H9 (cell line): ENCODE measurements around the gene MARVELD1. TPM values are rescaled to one million over a fixed set of nuclear protein-coding genes. Genes with fewer than 3 reads are reported as not detected.

Experiments used
- DNase-seq: peaks from one replicate; pipeline ENCODE4 v3.0.0-alpha.2; 2017
- H2AFZ ChIP-seq: one replicate; pipeline ENCODE4 v1.6.1; 2013; ENCODE audit warnings: mild to moderate bottlenecking, low read length, control low read depth, moderate library complexity
- H2AK5ac ChIP-seq: 2 replicates; pipeline ENCODE4 v1.6.1; 2013; ENCODE audit warnings: low read length, control low read depth, mixed read lengths; ENCODE audit not compliant: insufficient read length
- H2BK120ac ChIP-seq: one replicate; pipeline ENCODE4 v1.6.1; 2013; ENCODE audit warnings: low read depth, mild to moderate bottlenecking, low read length, control low read depth, inconsistent platforms; ENCODE audit not compliant: poor library complexity, severe bottlenecking
- H2BK12ac ChIP-seq: 2 replicates; pipeline ENCODE4 v1.6.1; 2013; ENCODE audit warnings: low read length, control low read depth, mixed read lengths, low read depth; ENCODE audit not compliant: insufficient read length
- H2BK15ac ChIP-seq: 2 replicates; pipeline ENCODE4 v1.6.1; 2013; ENCODE audit warnings: low read depth, low read length, control low read depth
- H2BK20ac ChIP-seq: one replicate; pipeline ENCODE4 v1.6.1; 2013; ENCODE audit warnings: low read depth, mild to moderate bottlenecking, low read length, control low read depth, inconsistent platforms; ENCODE audit not compliant: poor library complexity, severe bottlenecking
- H2BK5ac ChIP-seq: 2 replicates; pipeline ENCODE4 v1.6.1; 2013; ENCODE audit warnings: low read length, control low read depth, mixed read lengths; ENCODE audit not compliant: insufficient read length
- H3K14ac ChIP-seq: 2 replicates; pipeline ENCODE4 v1.6.1; 2013; ENCODE audit warnings: low read length, control low read depth; ENCODE audit not compliant: insufficient read depth
- H3K18ac ChIP-seq: 2 replicates; pipeline ENCODE4 v1.6.1; 2013; ENCODE audit warnings: low read depth, mild to moderate bottlenecking, mixed read lengths, low read length, control low read depth; ENCODE audit not compliant: insufficient read length
- H3K23ac ChIP-seq: 2 replicates; pipeline ENCODE4 v1.6.1; 2013; ENCODE audit warnings: low read length, control low read depth, mixed read lengths, low read depth; ENCODE audit not compliant: insufficient read length
- H3K23me2 ChIP-seq: 2 replicates; pipeline ENCODE4 v1.6.1; 2013; ENCODE audit warnings: low read depth, mild to moderate bottlenecking, mixed read lengths, low read length, control low read depth; ENCODE audit not compliant: insufficient read length, poor library complexity, severe bottlenecking
- H3K27ac ChIP-seq: 2 replicates; pipeline ENCODE4 v1.5.1; 2013; ENCODE audit warnings: low read length, control low read depth, mixed read lengths, low read depth; ENCODE audit not compliant: insufficient read length
- H3K27me3 ChIP-seq: 2 replicates; pipeline ENCODE4 v1.6.1; 2013; ENCODE audit warnings: low read length, control low read depth, inconsistent platforms; ENCODE audit not compliant: insufficient read depth
- H3K4ac ChIP-seq: 2 replicates; pipeline ENCODE4 v1.6.1; 2013; ENCODE audit warnings: low read depth, mild to moderate bottlenecking, control low read depth, inconsistent platforms, low read length, moderate library complexity
- H3K4me1 ChIP-seq: 2 replicates; pipeline ENCODE4 v1.6.1; 2013; ENCODE audit warnings: low read length, control low read depth, inconsistent platforms; ENCODE audit not compliant: insufficient read depth
- H3K4me2 ChIP-seq: 2 replicates; pipeline ENCODE4 v1.6.1; 2013; ENCODE audit warnings: low read length, control low read depth, mixed read lengths; ENCODE audit not compliant: insufficient read length, insufficient read depth
- H3K56ac ChIP-seq: 2 replicates; pipeline ENCODE4 v1.6.1; 2013; ENCODE audit warnings: low read depth, mild to moderate bottlenecking, mixed read lengths, low read length, control low read depth; ENCODE audit not compliant: insufficient read length
- H3K79me1 ChIP-seq: 2 replicates; pipeline ENCODE4 v1.6.1; 2013; ENCODE audit warnings: low read depth, mild to moderate bottlenecking, moderate library complexity, low read length, control low read depth, inconsistent platforms; ENCODE audit not compliant: insufficient read depth, poor library complexity, severe bottlenecking
- H3K79me2 ChIP-seq: 2 replicates; pipeline ENCODE4 v1.6.1; 2013; ENCODE audit warnings: low read length, control low read depth, inconsistent platforms; ENCODE audit not compliant: insufficient read depth
- H3K9ac ChIP-seq: 2 replicates; pipeline ENCODE4 v1.6.1; 2013; ENCODE audit warnings: low read length, control low read depth, mixed read lengths; ENCODE audit not compliant: insufficient read length; ENCODE audit errors: extremely low read depth
- H3K9me3 ChIP-seq: one replicate; pipeline ENCODE4 v1.6.1; 2013; ENCODE audit warnings: low read depth, low read length, inconsistent platforms; ENCODE audit not compliant: control insufficient read depth
- H3T11ph ChIP-seq: one replicate; pipeline ENCODE4 v1.6.1; 2013; ENCODE audit warnings: mild to moderate bottlenecking, low read length, control low read depth, inconsistent platforms
- H4K20me1 ChIP-seq: one replicate; pipeline ENCODE4 v1.6.1; 2013; ENCODE audit not compliant: control insufficient read depth, insufficient read length, insufficient read depth
- H4K5ac ChIP-seq: 2 replicates; pipeline ENCODE4 v1.6.1; 2013; ENCODE audit warnings: low read depth, mild to moderate bottlenecking, mixed read lengths, low read length, control low read depth; ENCODE audit not compliant: insufficient read length
- H4K8ac ChIP-seq: replicated peaks from 2 replicates; pipeline ENCODE4 v1.6.1; 2013; ENCODE audit warnings: low read length, control low read depth, mixed read lengths, low read depth; ENCODE audit not compliant: insufficient read length
- H4K91ac ChIP-seq: 2 replicates; pipeline ENCODE4 v1.6.1; 2013; ENCODE audit warnings: low read depth, mild to moderate bottlenecking, moderate library complexity, mixed read lengths, low read length, control low read depth; ENCODE audit not compliant: insufficient read length
- H3K27ac Mint-ChIP-seq, 3 experiments: 2 replicates in 2 of 3; 3 replicates in 1 of 3; pipeline ENCODE4 v1.8.0; 2020 to 2021; ENCODE audit warnings: mixed read lengths in 3 of 3, mild to moderate bottlenecking in 1 of 3, moderate library complexity in 1 of 3
- H3K27me3 Mint-ChIP-seq: 2 replicates; pipeline ENCODE4 v1.8.0; 2021; ENCODE audit warnings: low read depth, mild to moderate bottlenecking, moderate library complexity, mixed read lengths
- H3K36me3 Mint-ChIP-seq, 3 experiments: 2 replicates in 2 of 3; 3 replicates in 1 of 3; pipeline ENCODE4 v1.8.0; 2020 to 2021; ENCODE audit warnings: low read depth in 3 of 3, mixed read lengths in 3 of 3; ENCODE audit not compliant: insufficient read depth in 1 of 3
- H3K4me1 Mint-ChIP-seq, 2 experiments: 2 replicates each; pipeline ENCODE4 v1.8.0; 2020; ENCODE audit warnings: mixed read lengths in 2 of 2
- H3K4me3 Mint-ChIP-seq, 2 experiments: 2 replicates in 1 of 2; 3 replicates in 1 of 2; pipeline ENCODE4 v1.8.0; 2020 to 2021; ENCODE audit warnings: mild to moderate bottlenecking in 2 of 2, mixed read lengths in 2 of 2, moderate library complexity in 1 of 2
- H3K9me3 Mint-ChIP-seq, 2 experiments: 2 replicates in 1 of 2; 3 replicates in 1 of 2; pipeline ENCODE4 v1.8.0; 2020; ENCODE audit warnings: mild to moderate bottlenecking in 2 of 2, mixed read lengths in 2 of 2, moderate library complexity in 1 of 2
- WGBS: extraction: QIAGEN DNeasy Blood & Tissue Kit; methylation state at CpG from one replicate; pipeline ENCODE4 v1.1.7; 2013; ENCODE audit warnings: missing lambda C conversion rate, low lambda C conversion rate, mixed read lengths; ENCODE audit not compliant: insufficient read length; ENCODE audit errors: extremely low coverage; 5-methylcytosine and 5-hydroxymethylcytosine counted together
- total RNA-seq: library from RNA; stranded (reverse); gene quantifications from 2 replicates; pipeline ENCODE4 v1.2.1, GENCODE V29; 2021
- TF ChIP-seq, protein P1 (sequence below): fragments of 200-600 bp; sonication (generic); conservative IDR thresholded peaks from 3 replicates; pipeline ENCODE4 v1.8.0; 2021; ENCODE audit warnings: antibody characterized with exemption, mild to moderate bottlenecking

Gene MARVELD1
- total RNA-seq, 1 experiment from 2014 or later, result 26.7 TPM

- Histone ChIP-seq H4K8ac (no peak overlapping the region), H2BK5ac (no peak overlapping the region), H3K4ac (no peak overlapping the region), H4K91ac (no peak overlapping the region), H2BK15ac (no peak overlapping the region), H2AFZ (no peak overlapping the region), H4K5ac (no peak overlapping the region), H3K14ac (no peak overlapping the region), H3K18ac (no peak overlapping the region), H2AK5ac (no peak overlapping the region), H3K79me1 (no peaks in the 10 kb centered on the region), H2BK20ac (no peak overlapping the region), H3K4me1 (no peaks in the 10 kb centered on the region), H3K23ac (no peak overlapping the region), H3K23me2 (no peaks in the 10 kb centered on the region), H2BK12ac (no peak overlapping the region), H3K4me2 (no peak overlapping the region), H4K20me1 (no peaks in the 10 kb centered on the region), H3K27me3 (no peaks in the 10 kb centered on the region), H3K9ac (no peak overlapping the region), H3K56ac (no peak overlapping the region), H3K27ac (no peak overlapping the region), H3T11ph (no peak overlapping the region), H3K9me3 (no peaks in the 10 kb centered on the region), H2BK120ac (no peak overlapping the region), H3K79me2 (no peaks in the 10 kb centered on the region)
- no peaks in the 10 kb centered on the region for H3K9me3 Mint-ChIP-seq
- TF ChIP-seq, protein P1, sequence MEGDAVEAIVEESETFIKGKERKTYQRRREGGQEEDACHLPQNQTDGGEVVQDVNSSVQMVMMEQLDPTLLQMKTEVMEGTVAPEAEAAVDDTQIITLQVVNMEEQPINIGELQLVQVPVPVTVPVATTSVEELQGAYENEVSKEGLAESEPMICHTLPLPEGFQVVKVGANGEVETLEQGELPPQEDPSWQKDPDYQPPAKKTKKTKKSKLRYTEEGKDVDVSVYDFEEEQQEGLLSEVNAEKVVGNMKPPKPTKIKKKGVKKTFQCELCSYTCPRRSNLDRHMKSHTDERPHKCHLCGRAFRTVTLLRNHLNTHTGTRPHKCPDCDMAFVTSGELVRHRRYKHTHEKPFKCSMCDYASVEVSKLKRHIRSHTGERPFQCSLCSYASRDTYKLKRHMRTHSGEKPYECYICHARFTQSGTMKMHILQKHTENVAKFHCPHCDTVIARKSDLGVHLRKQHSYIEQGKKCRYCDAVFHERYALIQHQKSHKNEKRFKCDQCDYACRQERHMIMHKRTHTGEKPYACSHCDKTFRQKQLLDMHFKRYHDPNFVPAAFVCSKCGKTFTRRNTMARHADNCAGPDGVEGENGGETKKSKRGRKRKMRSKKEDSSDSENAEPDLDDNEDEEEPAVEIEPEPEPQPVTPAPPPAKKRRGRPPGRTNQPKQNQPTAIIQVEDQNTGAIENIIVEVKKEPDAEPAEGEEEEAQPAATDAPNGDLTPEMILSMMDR, result no peak
- H3K4me3 Mint-ChIP-seq, result no peak overlapping the region
- no peaks in the 10 kb centered on the region for H3K4me1 Mint-ChIP-seq
- peaks cover 19 to 80% (median 59%) of the 10 kb centered on the region in 3 experiments; a peak in 6 of 7 replicates for H3K36me3 Mint-ChIP-seq
- WGBS, result no CpG with 5 or more reads among the region's 6 CpGs
- no peaks in the 10 kb centered on the region for H3K27me3 Mint-ChIP-seq
- no peak overlapping the region for H3K27ac Mint-ChIP-seq
- DNase-seq, result no peak
Measured at GRCh38 chr10:97667463-97667862, 46.1 kb upstream of the MARVELD1 start.
